Kasumi-1 (cell line): Measurements from ENCODE around the gene BEX1.
"Not testable (repeated sequence)": the region's sequence is repeated elsewhere in the genome, so short reads cannot be mapped to it uniquely, and the experiment has no call there.

Experiments used
- DNase-seq, 2 experiments: peaks; one replicate each; lab custom pipeline; 2025; lab: John Stamatoyannopoulos, UW

BEX1 gene

GRCh38 chrX:103063918-103064434 lies at the start of gene BEX1:
Gene BEX1 (minus strand): TSS chrX:103064171. CDS start chrX:103063274, 897 bp downstream.
- no peak for DNase-seq

- not testable (repeated sequence) for DNase-seq
Observed at GRCh38 chrX:103109497-103109896, 45.5 kb upstream of the BEX1 start.

- DNase-seq, result no peak
Observed at GRCh38 chrX:103107836-103108235, 43.9 kb upstream of the BEX1 start.

- not testable (repeated sequence) for DNase-seq
Observed at GRCh38 chrX:103107227-103107737, 43.3 kb upstream of the BEX1 start.

- DNase-seq, result not testable (repeated sequence)
Observed at GRCh38 chrX:103104370-103104769, 40.4 kb upstream of the BEX1 start.

- DNase-seq, result not testable (repeated sequence)
Observed at GRCh38 chrX:103103866-103104265, 39.9 kb upstream of the BEX1 start.

- DNase-seq, result no peak
Observed at GRCh38 chrX:103101299-103102042, 37.5 kb upstream of the BEX1 start.

GRCh38 chrX:103100484-103100883 lies 36.5 kb upstream of the BEX1 start:
- DNase-seq, result no peak

- DNase-seq, result no peak
Observed at GRCh38 chrX:103099691-103100090, 35.7 kb upstream of the BEX1 start.

GRCh38 chrX:103098488-103098887 lies 34.5 kb upstream of the BEX1 start:
- DNase-seq, result no peak

- DNase-seq, result peak; percentile 68 to 78
Observed at GRCh38 chrX:103092942-103093341, 29.0 kb upstream of the BEX1 start, which contains the start of gene NXF3. Gene NXF3 (minus strand): TSS chrX:103093143. CDS start chrX:103093023, 120 bp downstream.

GRCh38 chrX:103081051-103081450 lies 17.1 kb upstream of the BEX1 start:
- no peak for DNase-seq

GRCh38 chrX:103073467-103073866 lies 9.5 kb upstream of the BEX1 start:
- DNase-seq, result no peak

GRCh38 chrX:103066606-103067005 lies 2.6 kb upstream of the BEX1 start:
- DNase-seq, result no peak

- no peak for DNase-seq
Observed at GRCh38 chrX:103063191-103063845, 653 bp downstream of the BEX1 start.

- DNase-seq, result no peak
Observed at GRCh38 chrX:103061486-103061885, 2.5 kb downstream of the BEX1 start.

GRCh38 chrX:103056902-103057301 lies 7.1 kb downstream of the BEX1 start:
- no peak for DNase-seq

GRCh38 chrX:103052625-103053024 lies 11.3 kb downstream of the BEX1 start:
- no peak for DNase-seq

- DNase-seq, result no peak
Observed at GRCh38 chrX:103051260-103051789, 12.6 kb downstream of the BEX1 start.

GRCh38 chrX:103033371-103033770 lies 30.6 kb downstream of the BEX1 start:
- not testable (repeated sequence) for DNase-seq

- peak in 1 of 2 experiments; percentile 4 for DNase-seq
Observed at GRCh38 chrX:103017542-103017941, 46.4 kb downstream of the BEX1 start.

GRCh38 chrX:103012945-103013344 lies 51.0 kb downstream of the BEX1 start:
- no peak for DNase-seq
